Fibroblast of peridontal ligament (primary cell): Measurements from ENCODE around the gene GGTA1.

Source experiments
- DNase-seq: peaks from one replicate; pipeline ENCODE4 v3.0.0-alpha.2; 2010; ENCODE audit errors: extremely low read depth

Gene GGTA1

GRCh38 chr9:121499177-121499426 lies 542 bp downstream of the GGTA1 start:
- no peak for DNase-seq

- DNase-seq, result peak; percentile 62
These were observed 1.0 kb downstream of the GGTA1 start for GRCh38 chr9:121498487-121499176.

- DNase-seq, result peak; percentile 64
These were observed 1.5 kb downstream of the GGTA1 start for GRCh38 chr9:121498150-121498486.

GRCh38 chr9:121495976-121496375 lies 3.7 kb downstream of the GGTA1 start:
- DNase-seq, result no peak

- no peak for DNase-seq
These were observed 5.5 kb downstream of the GGTA1 start for GRCh38 chr9:121494192-121494591.

- no peak for DNase-seq
These were observed 8.5 kb downstream of the GGTA1 start for GRCh38 chr9:121491111-121491510.

- no peak for DNase-seq
These were observed 10.3 kb downstream of the GGTA1 start for GRCh38 chr9:121489344-121489743.

- no peak for DNase-seq
These were observed 13.6 kb downstream of the GGTA1 start for GRCh38 chr9:121486043-121486442.

- no peak for DNase-seq
These were observed 14.0 kb downstream of the GGTA1 start for GRCh38 chr9:121485623-121486022.

GRCh38 chr9:121484651-121485446 lies 14.8 kb downstream of the GGTA1 start:
- DNase-seq, result no peak

GRCh38 chr9:121483473-121484031 lies 16.1 kb downstream of the GGTA1 start:
- DNase-seq, result no peak

- DNase-seq, result no peak
These were observed 16.6 kb downstream of the GGTA1 start for GRCh38 chr9:121483049-121483448.

- DNase-seq, result no peak
These were observed 20.6 kb downstream of the GGTA1 start for GRCh38 chr9:121478816-121479676.

GRCh38 chr9:121476156-121476555 lies 23.5 kb downstream of the GGTA1 start:
- no peak for DNase-seq

- DNase-seq, result no peak
These were observed 25.3 kb downstream of the GGTA1 start for GRCh38 chr9:121474231-121474947.

- DNase-seq, result no peak
These were observed 26.4 kb downstream of the GGTA1 start for GRCh38 chr9:121473229-121473628.

GRCh38 chr9:121472446-121472845 lies 27.2 kb downstream of the GGTA1 start:
- no peak for DNase-seq

- no peak for DNase-seq
These were observed 33.5 kb downstream of the GGTA1 start for GRCh38 chr9:121466142-121466541.

- no peak for DNase-seq
These were observed 34.7 kb downstream of the GGTA1 start for GRCh38 chr9:121464968-121465367.

- DNase-seq, result no peak
These were observed 36.4 kb downstream of the GGTA1 start for GRCh38 chr9:121463026-121463807.

GRCh38 chr9:121459513-121459912 lies 40.1 kb downstream of the GGTA1 start:
- no peak for DNase-seq
